Measurements from ENCODE around the gene LHX4. TPM values are rescaled to one million over a fixed set of nuclear protein-coding genes. Genes with fewer than 3 reads are reported as not detected.

Gene LHX4
- total and polyA plus RNA-seq, 7 donors, result 0.01 to 0.04 TPM; not detected in 5

DNA sequence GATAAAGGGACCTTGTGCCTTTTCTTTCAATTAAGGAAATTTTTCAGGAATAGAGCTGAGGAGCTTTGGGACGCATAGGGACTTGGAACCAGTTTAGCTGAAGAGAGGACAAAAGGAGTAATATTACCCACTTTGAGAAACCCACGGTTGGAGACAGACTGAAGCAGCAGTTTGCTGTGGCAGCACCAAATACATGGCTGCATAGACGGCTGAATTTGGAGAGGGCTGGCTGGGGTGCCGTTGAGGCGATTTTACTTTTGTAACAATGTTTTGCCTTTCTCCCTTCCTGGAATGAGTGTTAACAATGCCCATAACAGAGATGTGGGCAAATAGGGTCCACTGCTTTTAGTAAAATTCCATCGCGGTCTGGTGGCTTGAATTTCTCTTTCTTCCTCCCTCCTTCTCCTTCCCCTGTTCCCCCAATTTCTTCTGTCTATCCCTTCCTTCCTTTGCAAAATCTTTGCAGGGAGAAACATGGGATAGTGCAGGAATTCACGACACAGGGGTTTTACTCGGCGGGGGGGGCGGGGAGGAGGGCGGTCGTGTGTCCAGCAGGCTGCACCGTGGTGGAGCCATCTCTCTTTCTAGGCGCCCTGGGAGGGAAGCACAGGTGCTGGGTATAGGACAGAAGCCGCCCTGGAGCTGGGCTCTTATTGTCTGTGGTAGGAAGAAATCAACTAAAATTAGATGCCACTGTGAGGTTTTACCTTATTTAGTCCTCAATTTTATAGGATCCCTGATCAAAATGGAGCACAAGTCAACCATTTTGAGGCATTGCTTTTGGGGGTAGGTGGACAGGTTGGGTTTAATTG, 6.8 kb downstream of the LHX4 start:
- TF ChIP-seq, protein P1, sequence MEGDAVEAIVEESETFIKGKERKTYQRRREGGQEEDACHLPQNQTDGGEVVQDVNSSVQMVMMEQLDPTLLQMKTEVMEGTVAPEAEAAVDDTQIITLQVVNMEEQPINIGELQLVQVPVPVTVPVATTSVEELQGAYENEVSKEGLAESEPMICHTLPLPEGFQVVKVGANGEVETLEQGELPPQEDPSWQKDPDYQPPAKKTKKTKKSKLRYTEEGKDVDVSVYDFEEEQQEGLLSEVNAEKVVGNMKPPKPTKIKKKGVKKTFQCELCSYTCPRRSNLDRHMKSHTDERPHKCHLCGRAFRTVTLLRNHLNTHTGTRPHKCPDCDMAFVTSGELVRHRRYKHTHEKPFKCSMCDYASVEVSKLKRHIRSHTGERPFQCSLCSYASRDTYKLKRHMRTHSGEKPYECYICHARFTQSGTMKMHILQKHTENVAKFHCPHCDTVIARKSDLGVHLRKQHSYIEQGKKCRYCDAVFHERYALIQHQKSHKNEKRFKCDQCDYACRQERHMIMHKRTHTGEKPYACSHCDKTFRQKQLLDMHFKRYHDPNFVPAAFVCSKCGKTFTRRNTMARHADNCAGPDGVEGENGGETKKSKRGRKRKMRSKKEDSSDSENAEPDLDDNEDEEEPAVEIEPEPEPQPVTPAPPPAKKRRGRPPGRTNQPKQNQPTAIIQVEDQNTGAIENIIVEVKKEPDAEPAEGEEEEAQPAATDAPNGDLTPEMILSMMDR (IDR thresholded peaks at IDR 0.05), result no peak

DNA sequence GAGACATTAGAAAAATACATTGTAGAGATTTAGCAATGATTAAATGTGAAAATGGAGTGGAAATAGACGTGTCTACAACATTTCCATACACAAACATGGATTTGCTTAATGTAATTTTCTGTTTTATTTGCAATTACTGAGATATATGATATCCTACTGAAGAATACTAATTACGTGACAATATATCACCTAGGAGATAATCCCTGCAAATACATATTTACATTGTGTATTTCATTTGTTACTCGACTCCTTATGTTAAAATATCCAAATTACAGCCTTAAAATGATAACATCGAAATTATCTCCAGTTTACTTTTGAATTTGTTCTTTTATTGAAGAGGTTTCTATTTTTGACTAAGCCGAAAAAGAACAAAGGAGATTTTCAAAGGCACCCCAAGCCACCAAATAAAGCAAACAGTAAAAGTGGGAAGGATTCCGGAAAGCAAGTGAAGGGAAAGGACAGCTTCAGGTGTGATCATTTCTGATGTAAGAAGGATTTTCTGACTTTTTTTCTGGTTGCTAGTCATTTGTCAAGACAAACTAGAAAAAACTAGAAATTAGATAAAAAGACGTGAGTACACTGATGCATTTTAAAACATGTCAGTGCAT, 7.9 kb downstream of the LHX4 start:
- Histone ChIP-seq H3K27me3 (ENCODE audit: insufficient read depth in 3 of 3, low read length in 2 of 3) (peaks cover 0 to 99% (median 36%) of the 10 kb centered on the region in 3 donors), H3K4me1 (peaks cover 16% of the 10 kb centered on the region), H3K9me3 (no peaks in the 10 kb centered on the region), H3K4me3 (no peak overlapping the region), H3K27ac (no peak overlapping the region), H3K36me3 (ENCODE audit: insufficient read depth in 1 of 2, low read depth in 1 of 2) (no peaks in the 10 kb centered on the region)
- no peak for DNase-seq
- WGBS, 3 donors, result 21 to 33% (median 27%) methylated on average over 7 of the region's 7 CpGs
- intact Hi-C loops (cut with DNase I), result no loop called here
- TF ChIP-seq, protein P1 (IDR thresholded peaks at IDR 0.05), result no peak
- no peak for ATAC-seq

More for the DNA sequence above, 6.8 kb downstream of the LHX4 start:
- Histone ChIP-seq H3K27me3 (ENCODE audit: insufficient read depth in 3 of 3, low read length in 2 of 3) (peaks cover 0 to 99% (median 46%) of the 10 kb centered on the region in 3 donors), H3K27ac (no peak overlapping the region), H3K9me3 (no peaks in the 10 kb centered on the region), H3K4me1 (peaks cover 16% of the 10 kb centered on the region), H3K4me3 (no peak overlapping the region), H3K36me3 (ENCODE audit: insufficient read depth in 1 of 2, low read depth in 1 of 2) (no peaks in the 10 kb centered on the region)
- WGBS, 3 donors, result 6 to 8% (median 6%) methylated on average over 16 of the region's 16 CpGs
- ATAC-seq (no peak), DNase-seq (no peak)
- intact Hi-C loops (cut with DNase I), result no loop called here

DNA sequence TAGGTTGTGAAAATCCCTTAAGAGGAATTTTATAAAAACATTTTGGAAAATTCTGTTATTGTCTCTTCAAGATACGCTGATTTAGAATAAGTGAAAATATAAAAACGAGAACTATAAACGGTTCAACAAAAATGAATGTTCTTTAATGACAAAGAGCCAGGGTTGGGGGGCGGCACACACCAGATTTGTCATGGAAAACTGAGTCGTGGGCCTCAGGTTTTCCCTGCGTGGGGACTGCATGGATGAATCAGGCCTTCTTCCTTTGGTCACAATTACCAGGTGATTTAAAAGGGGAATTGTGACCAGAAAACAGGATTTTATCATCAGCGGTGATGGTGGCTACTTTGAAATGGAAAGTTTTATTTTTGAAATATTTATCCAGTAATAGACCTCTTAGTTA, 8.6 kb downstream of the LHX4 start:
- DNase-seq, result no peak
- Histone ChIP-seq H3K36me3 (ENCODE audit: insufficient read depth in 1 of 2, low read depth in 1 of 2) (no peaks in the 10 kb centered on the region), H3K4me3 (no peak overlapping the region), H3K4me1 (peaks cover 16% of the 10 kb centered on the region), H3K27me3 (ENCODE audit: insufficient read depth in 3 of 3, low read length in 2 of 3) (peaks cover 0 to 94% (median 29%) of the 10 kb centered on the region in 3 donors), H3K27ac (no peak overlapping the region), H3K9me3 (no peaks in the 10 kb centered on the region)
- TF ChIP-seq, protein P1 (IDR thresholded peaks at IDR 0.05), result no peak
- WGBS, 3 donors, result 21 to 26% (median 25%) methylated on average over 7 of the region's 7 CpGs
- no peak for ATAC-seq
- intact Hi-C loops (cut with DNase I), result no loop called here

DNA sequence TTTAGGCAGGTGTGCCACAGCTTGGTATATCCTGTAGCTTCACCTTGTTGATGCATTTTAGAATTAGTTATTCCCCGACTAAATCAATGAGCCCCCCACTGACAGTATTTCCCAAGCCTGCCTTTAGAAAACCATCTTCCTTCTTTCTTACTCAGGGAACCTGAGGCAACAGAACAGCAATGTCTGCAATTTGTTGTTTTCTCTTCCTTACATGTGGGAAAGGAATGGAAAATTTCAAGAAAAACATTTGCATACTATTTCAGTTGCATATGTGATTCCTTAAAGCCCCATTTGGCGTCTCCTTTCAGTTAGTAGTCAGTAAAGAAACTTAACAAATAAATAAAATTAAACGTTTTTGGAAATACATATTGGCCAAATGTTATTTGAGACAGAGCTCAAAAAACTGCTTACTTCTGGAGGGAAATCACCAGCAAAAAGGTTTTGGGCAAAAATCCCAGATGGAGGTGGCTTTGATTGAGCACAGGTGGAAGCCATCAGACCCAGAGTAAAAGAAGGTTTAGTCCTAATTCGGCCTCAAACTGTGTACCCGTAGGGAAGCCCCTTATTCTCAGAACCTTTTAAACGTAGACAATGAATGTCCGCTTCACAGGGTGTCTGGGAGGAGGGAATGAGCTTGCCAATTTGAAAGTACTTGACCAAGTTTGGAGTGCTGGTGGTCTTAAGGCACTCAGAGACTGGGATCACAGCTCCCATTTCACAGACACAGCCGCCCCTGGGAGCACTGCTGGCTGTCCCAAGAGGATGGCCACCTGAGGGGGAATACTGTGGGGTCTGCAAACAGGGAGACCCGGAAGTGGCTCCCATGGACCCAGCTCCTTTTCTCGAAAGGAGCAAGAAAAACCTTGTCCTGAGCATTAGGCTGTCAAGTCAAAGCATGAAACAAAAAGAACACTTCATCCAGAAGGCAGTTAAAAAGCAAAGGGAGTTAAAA, 9.4 kb downstream of the LHX4 start:
- Histone ChIP-seq H3K4me1 (peaks cover 14% of the 10 kb centered on the region), H3K36me3 (ENCODE audit: insufficient read depth in 1 of 2, low read depth in 1 of 2) (no peaks in the 10 kb centered on the region), H3K9me3 (no peaks in the 10 kb centered on the region), H3K27ac (no peak overlapping the region), H3K27me3 (ENCODE audit: insufficient read depth in 3 of 3, low read length in 2 of 3) (peaks cover 0 to 88% (median 26%) of the 10 kb centered on the region in 3 donors), H3K4me3 (no peak overlapping the region)
- WGBS, 3 donors, result 10 to 12% (median 11%) methylated on average over 10 of the region's 10 CpGs
- TF ChIP-seq, protein P1 (IDR thresholded peaks at IDR 0.05), result no peak
- DNase-seq, result no peak
- no peak for ATAC-seq
- intact Hi-C loops (cut with DNase I), result no loop called here

Measured in psoas muscle (tissue), 8 donors.